DOHH2 (cell line): Measurements from ENCODE around the gene ABAT.
"Not testable (repeated sequence)": the region's sequence is repeated elsewhere in the genome, so short reads cannot be mapped to it uniquely, and the experiment has no call there.

Source experiments
- EZH2phosphoT487 ChIP-seq: fragments of 200-600 bp; sonication (generic); IDR thresholded peaks from 2 replicates; pipeline ENCODE4 v1.6.1; 2017; ENCODE audit warnings: borderline replicate concordance, mild to moderate bottlenecking, antibody characterized with exemption, low read length, moderate library complexity, mixed read lengths
- TF ChIP-seq, protein P1 (sequence below): fragments of 200-600 bp; sonication (generic); IDR thresholded peaks from one replicate; pipeline ENCODE4 v1.5.1; 2014; ENCODE audit warnings: antibody characterized with exemption, mild to moderate bottlenecking, low read depth, low read length; ENCODE audit not compliant: poor library complexity, severe bottlenecking

DNA sequence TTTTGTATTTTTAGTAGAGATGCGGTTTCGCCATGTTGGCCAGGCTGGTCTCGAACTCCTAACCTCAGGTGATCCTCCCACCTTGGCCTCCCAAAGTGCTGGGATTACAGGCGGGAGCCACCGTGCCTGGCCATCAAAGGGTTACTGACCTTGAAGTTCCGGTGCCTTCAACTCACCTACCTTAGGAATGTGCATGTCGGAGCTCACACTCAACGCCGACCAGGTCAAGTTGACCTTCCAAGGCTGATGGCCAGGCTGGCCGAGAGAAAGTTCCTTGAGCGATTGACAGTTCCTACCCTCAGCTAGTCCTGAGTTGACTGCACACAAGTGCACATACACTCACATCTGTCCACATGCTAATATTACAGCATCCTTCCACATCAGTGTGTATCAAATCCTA lies 111.9 kb downstream of the ABAT start:
- TF ChIP-seq, protein P1, sequence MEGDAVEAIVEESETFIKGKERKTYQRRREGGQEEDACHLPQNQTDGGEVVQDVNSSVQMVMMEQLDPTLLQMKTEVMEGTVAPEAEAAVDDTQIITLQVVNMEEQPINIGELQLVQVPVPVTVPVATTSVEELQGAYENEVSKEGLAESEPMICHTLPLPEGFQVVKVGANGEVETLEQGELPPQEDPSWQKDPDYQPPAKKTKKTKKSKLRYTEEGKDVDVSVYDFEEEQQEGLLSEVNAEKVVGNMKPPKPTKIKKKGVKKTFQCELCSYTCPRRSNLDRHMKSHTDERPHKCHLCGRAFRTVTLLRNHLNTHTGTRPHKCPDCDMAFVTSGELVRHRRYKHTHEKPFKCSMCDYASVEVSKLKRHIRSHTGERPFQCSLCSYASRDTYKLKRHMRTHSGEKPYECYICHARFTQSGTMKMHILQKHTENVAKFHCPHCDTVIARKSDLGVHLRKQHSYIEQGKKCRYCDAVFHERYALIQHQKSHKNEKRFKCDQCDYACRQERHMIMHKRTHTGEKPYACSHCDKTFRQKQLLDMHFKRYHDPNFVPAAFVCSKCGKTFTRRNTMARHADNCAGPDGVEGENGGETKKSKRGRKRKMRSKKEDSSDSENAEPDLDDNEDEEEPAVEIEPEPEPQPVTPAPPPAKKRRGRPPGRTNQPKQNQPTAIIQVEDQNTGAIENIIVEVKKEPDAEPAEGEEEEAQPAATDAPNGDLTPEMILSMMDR, result not testable (repeated sequence)
- not testable (repeated sequence) for TF ChIP-seq EZH2phosphoT487
